K562 (cell line): ENCODE results near the gene WDR54.

Experiments
- RFX5 ChIP-seq: IDR thresholded peaks from 2 replicates; pipeline ENCODE4 v1.6.1; 2011; ENCODE audit warnings: low read depth, mild to moderate bottlenecking, improper control_type of control experiment, low read length
- SP1 ChIP-seq: sonication (generic); formaldehyde crosslinking; IDR thresholded peaks from 2 replicates; pipeline ENCODE4 v1.8.1; 2022; ENCODE audit warnings: mild to moderate bottlenecking, missing genetic modification reagents
- ZNF146 ChIP-seq: IDR thresholded peaks from one replicate; pipeline ENCODE4 v1.6.1; 2018; ENCODE audit warnings: missing compliant biosample characterization; ENCODE audit not compliant: unreplicated experiment

- TF ChIP-seq ZNF146 (CRISPR knock-in tag) (no peak), RFX5 (no peak), SP1 (no peak)
Observed at GRCh38 chr2:74381751-74382150, 39.8 kb upstream of the WDR54 start.
